CD4-positive, alpha-beta T cell (primary cell): ENCODE measurements around the gene EMCN. TPM values are rescaled to one million over a fixed set of nuclear protein-coding genes. Genes with fewer than 3 reads are reported as not detected.
"Not testable (repeated sequence)": the region's sequence is repeated elsewhere in the genome, so short reads cannot be mapped to it uniquely, and the experiment has no call there.

Source experiments
- ATAC-seq: fragments of 200-7000 bp; cut with Tn5 transposase; one replicate; pipeline ENCODE4 v1.10.0; 2022; ENCODE audit warnings: mild to moderate bottlenecking; ENCODE audit not compliant: poor library complexity
- CTCF ChIA-PET: fragments of 350-600 bp; sonication (Branson Sonifier 250); formaldehyde crosslinking; loops from one replicate; lab custom pipeline; 2021; ENCODE audit warnings: antibody characterized with exemption, inconsistent platforms; lab: Charles Lee
- POLR2A ChIA-PET: fragments of 350-600 bp; sonication (Branson Sonifier 250); formaldehyde crosslinking; loops from one replicate; lab custom pipeline; 2021; ENCODE audit warnings: antibody characterized with exemption, inconsistent platforms; lab: Charles Lee
- DNase-seq, 14 experiments: peaks; one replicate each; pipeline ENCODE4 v3.0.0-alpha.2; 2013 to 2020; ENCODE audit warnings: mixed read lengths in 2 of 14
- H3K27ac ChIP-seq, 2 donors: one replicate each; pipeline versions ENCODE4 v1.5.1 to v1.7.0; 2013; ENCODE audit warnings: low read length in 2 of 2, low read depth in 1 of 2, mild to moderate bottlenecking in 1 of 2
- H3K27me3 ChIP-seq, 2 experiments: 1 replicate in 1 of 2; 2 replicates in 1 of 2; pipeline versions ENCODE4 v1.6.1 to v1.7.0; 2013; ENCODE audit warnings: low read length in 2 of 2, control low read depth in 1 of 2, mild to moderate bottlenecking in 1 of 2, moderate library complexity in 1 of 2; ENCODE audit not compliant: insufficient read depth in 2 of 2, control insufficient read depth in 1 of 2
- H3K36me3 ChIP-seq: one replicate; pipeline ENCODE4 v1.6.1; 2013; ENCODE audit warnings: low read length, control low read depth; ENCODE audit not compliant: insufficient read depth
- H3K4me1 ChIP-seq: one replicate; pipeline ENCODE4 v1.6.1; 2013; ENCODE audit warnings: low read length, control low read depth; ENCODE audit not compliant: insufficient read depth
- H3K4me3 ChIP-seq: one replicate; pipeline ENCODE4 v1.5.1; 2013; ENCODE audit warnings: mild to moderate bottlenecking, low read length, moderate library complexity
- H3K9me3 ChIP-seq, 2 experiments: 1 replicate in 1 of 2; 2 replicates in 1 of 2; pipeline versions ENCODE4 v1.6.1 to v1.7.0; 2013; ENCODE audit warnings: low read length in 2 of 2, mild to moderate bottlenecking in 2 of 2, control low read depth in 1 of 2, moderate library complexity in 1 of 2; ENCODE audit not compliant: control insufficient read depth in 1 of 2, insufficient read depth in 1 of 2
- H3K27ac Mint-ChIP-seq: one replicate; pipeline ENCODE4 v1.8.0; 2020; ENCODE audit warnings: mixed read lengths
- H3K27me3 Mint-ChIP-seq: one replicate; pipeline ENCODE4 v1.8.0; 2021; ENCODE audit warnings: mixed read lengths
- H3K36me3 Mint-ChIP-seq: one replicate; pipeline ENCODE4 v1.8.0; 2021; ENCODE audit warnings: low read depth, mixed read lengths
- H3K4me1 Mint-ChIP-seq: one replicate; pipeline ENCODE4 v1.8.0; 2021; ENCODE audit warnings: low read depth, mixed read lengths
- H3K4me3 Mint-ChIP-seq: one replicate; pipeline ENCODE4 v1.8.0; 2020; ENCODE audit warnings: mild to moderate bottlenecking, mixed read lengths
- H3K9me3 Mint-ChIP-seq: one replicate; pipeline ENCODE4 v1.8.0; 2020; ENCODE audit warnings: mixed read lengths
- intact Hi-C, 2 experiments: fragments of 100-400 bp; cut with DNase I in 1 of 2; cut with micrococcal nuclease in 1 of 2; formaldehyde crosslinking; loops; one replicate each; pipeline versions ENCODE4 v1.15.1 to v1.9.0; 2023 to 2025; cut with DNase I, micrococcal nuclease
- total RNA-seq, 174 experiments: library from RNA in 2 of 174; stranded (reverse) in 2 of 174; gene quantifications; one replicate each; pipeline ENCODE4 v1.2.3 and lab custom pipeline; 2021 to 2026
- TF ChIP-seq, protein P1 (sequence below): fragments of 200-600 bp; IDR thresholded peaks from one replicate; pipeline ENCODE4 v1.8.0; 2022; ENCODE audit warnings: antibody characterized with exemption, mild to moderate bottlenecking

The EMCN gene
- total RNA-seq, 2 experiments from 2014 or later = not detected

DNA sequence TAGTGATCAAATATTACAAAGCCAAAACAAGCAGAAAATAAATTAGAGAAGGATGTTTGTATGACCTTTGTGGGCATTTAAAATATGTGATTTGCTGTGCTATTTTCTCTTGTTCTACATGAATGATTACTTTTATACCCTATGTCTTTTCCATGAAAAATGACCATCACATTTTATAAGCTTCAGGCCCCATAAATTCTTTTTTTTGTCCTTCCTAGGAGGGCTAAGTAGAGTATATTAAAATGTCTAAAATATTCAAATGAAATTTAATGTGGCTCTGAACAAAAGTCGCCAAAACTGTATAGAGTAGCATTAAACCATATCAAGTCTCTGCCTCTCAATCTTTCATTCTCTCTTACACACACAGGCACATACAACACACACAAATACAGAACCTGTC, 15.9 kb upstream of the EMCN start:
- Mint-ChIP-seq H3K36me3 (no peaks in the 10 kb centered on the region), H3K9me3 (peaks cover 5% of the 10 kb centered on the region), H3K4me1 (peaks cover 14% of the 10 kb centered on the region), H3K27me3 (no peaks in the 10 kb centered on the region), H3K4me3 (no peak overlapping the region), H3K27ac (no peak overlapping the region)
- Histone ChIP-seq H3K27ac (no peak overlapping the region), H3K4me1 (no peaks in the 10 kb centered on the region), H3K9me3 (no peaks in the 10 kb centered on the region), H3K4me3 (no peak overlapping the region), H3K36me3 (no peaks in the 10 kb centered on the region), H3K27me3 (no peaks in the 10 kb centered on the region)
- TF ChIP-seq, protein P1, sequence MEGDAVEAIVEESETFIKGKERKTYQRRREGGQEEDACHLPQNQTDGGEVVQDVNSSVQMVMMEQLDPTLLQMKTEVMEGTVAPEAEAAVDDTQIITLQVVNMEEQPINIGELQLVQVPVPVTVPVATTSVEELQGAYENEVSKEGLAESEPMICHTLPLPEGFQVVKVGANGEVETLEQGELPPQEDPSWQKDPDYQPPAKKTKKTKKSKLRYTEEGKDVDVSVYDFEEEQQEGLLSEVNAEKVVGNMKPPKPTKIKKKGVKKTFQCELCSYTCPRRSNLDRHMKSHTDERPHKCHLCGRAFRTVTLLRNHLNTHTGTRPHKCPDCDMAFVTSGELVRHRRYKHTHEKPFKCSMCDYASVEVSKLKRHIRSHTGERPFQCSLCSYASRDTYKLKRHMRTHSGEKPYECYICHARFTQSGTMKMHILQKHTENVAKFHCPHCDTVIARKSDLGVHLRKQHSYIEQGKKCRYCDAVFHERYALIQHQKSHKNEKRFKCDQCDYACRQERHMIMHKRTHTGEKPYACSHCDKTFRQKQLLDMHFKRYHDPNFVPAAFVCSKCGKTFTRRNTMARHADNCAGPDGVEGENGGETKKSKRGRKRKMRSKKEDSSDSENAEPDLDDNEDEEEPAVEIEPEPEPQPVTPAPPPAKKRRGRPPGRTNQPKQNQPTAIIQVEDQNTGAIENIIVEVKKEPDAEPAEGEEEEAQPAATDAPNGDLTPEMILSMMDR = no peak
- ATAC-seq (no peak), DNase-seq (no peak)
- CTCF ChIA-PET = no interaction called here
- POLR2A ChIA-PET = no interaction called here
- intact Hi-C loops = no loop called here

- H3K27ac Mint-ChIP-seq, H3K4me1 ChIP-seq, H3K4me3 ChIP-seq, H3K36me3 ChIP-seq, POLR2A ChIA-PET, H3K27me3 Mint-ChIP-seq, CTCF ChIA-PET, H3K36me3 Mint-ChIP-seq, DNase-seq, H3K27ac ChIP-seq, H3K4me3 Mint-ChIP-seq, H3K27me3 ChIP-seq, ATAC-seq, intact Hi-C loops, H3K9me3 ChIP-seq: not testable (repeated sequence)
- peaks cover 14% of the 10 kb centered on the region for H3K4me1 Mint-ChIP-seq
- peaks cover 12% of the 10 kb centered on the region for H3K9me3 Mint-ChIP-seq
Measured at GRCh38 chr4:100530161-100530560, 12.3 kb upstream of the EMCN start.

- DNase-seq (no peak), ATAC-seq (no peak)
- no peaks in the 10 kb centered on the region for H3K4me1 ChIP-seq
- H3K36me3 ChIP-seq = no peaks in the 10 kb centered on the region
- H3K4me1 Mint-ChIP-seq = peaks cover 8% of the 10 kb centered on the region
- no peak overlapping the region for H3K27ac ChIP-seq
- ChIA-PET CTCF (no interaction called here), POLR2A (no interaction called here)
- no peaks in the 10 kb centered on the region for H3K27me3 ChIP-seq
- intact Hi-C loops = no loop called here
- TF ChIP-seq, protein P1 = no peak
- no peaks in the 10 kb centered on the region for H3K36me3 Mint-ChIP-seq
- no peak overlapping the region for H3K4me3 Mint-ChIP-seq
- H3K9me3 ChIP-seq = no peaks in the 10 kb centered on the region
- no peak overlapping the region for H3K4me3 ChIP-seq
- H3K27ac Mint-ChIP-seq = no peak overlapping the region
- peaks cover 12% of the 10 kb centered on the region for H3K9me3 Mint-ChIP-seq
- H3K27me3 Mint-ChIP-seq = no peaks in the 10 kb centered on the region
Measured at GRCh38 chr4:100525686-100526085, 7.9 kb upstream of the EMCN start.

- ChIA-PET POLR2A (interaction anchor here (0.6 kb wide), 1 partner anchor 295 kb away, joined by 3 read pairs; no protein-coding TSS in a partner anchor), CTCF (no interaction called here)
- Histone ChIP-seq H3K27me3 (no peaks in the 10 kb centered on the region), H3K4me3 (no peak overlapping the region), H3K36me3 (no peaks in the 10 kb centered on the region), H3K27ac (no peak overlapping the region), H3K9me3 (no peaks in the 10 kb centered on the region), H3K4me1 (no peaks in the 10 kb centered on the region)
- H3K27ac Mint-ChIP-seq = no peak overlapping the region
- no peaks in the 10 kb centered on the region for H3K4me1 Mint-ChIP-seq
- no peak for DNase-seq
- peaks cover 16% of the 10 kb centered on the region for H3K27me3 Mint-ChIP-seq
- no peaks in the 10 kb centered on the region for H3K9me3 Mint-ChIP-seq
- no peak for ATAC-seq
- H3K36me3 Mint-ChIP-seq = no peaks in the 10 kb centered on the region
- TF ChIP-seq, protein P1 = no peak
- H3K4me3 Mint-ChIP-seq = no peak overlapping the region
- intact Hi-C loops = no loop called here
Measured at GRCh38 chr4:100519205-100519604, 1.4 kb upstream of the EMCN start.
